Measurements from ENCODE around the gene CHMP4B.

Gene CHMP4B

GRCh38 chr20:33866398-33867100, 55.4 kb downstream of the CHMP4B start:
- no peak for DNase-seq

DNA sequence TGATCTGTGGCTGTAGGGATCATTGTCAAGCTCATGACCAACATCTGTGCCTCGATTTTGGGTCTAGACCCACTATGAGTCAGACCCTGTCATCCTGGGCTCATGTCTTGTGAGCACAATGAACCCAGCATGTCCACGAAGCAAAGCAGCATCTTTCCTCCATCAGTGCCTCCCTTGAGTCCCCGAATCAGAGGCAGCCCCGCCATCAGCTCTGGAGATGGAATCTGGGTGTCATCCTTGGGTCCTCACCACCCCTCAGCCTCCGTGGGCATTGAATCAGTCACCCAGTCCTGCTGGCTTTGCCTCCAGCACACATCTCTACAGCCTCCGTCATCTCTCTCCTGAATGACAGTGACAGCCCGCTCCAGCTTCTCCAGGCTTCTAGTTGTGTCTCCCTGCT, 56.9 kb downstream of the CHMP4B start:
- no peak for DNase-seq

- DNase-seq = no peak
Observed at GRCh38 chr20:33868595-33868994, 57.4 kb downstream of the CHMP4B start.

GRCh38 chr20:33869283-33869682, 58.1 kb downstream of the CHMP4B start:
- DNase-seq = no peak

- DNase-seq = no peak
Observed at GRCh38 chr20:33871362-33871761, 60.2 kb downstream of the CHMP4B start.

DNA sequence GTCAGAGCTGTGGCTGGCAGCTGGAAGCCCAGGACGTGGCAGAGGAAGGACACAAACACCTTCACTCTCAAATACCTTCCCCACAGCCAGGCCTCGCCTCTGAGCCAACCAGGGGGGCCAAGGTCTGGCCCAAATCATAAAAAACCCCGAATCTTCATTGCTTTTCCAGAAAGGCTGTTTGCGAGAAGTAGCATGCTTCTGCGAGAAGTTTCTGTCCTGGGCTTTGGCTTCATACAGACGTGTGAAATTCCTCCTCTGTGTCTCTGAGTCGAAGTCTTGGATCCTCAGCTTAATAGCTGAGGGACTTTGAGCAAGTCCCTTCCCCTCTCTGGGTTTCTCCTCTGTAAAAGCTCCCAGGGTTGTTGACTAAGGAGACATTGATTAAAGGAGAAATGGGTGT, 63.0 kb downstream of the CHMP4B start:
- no peak for DNase-seq

DNA sequence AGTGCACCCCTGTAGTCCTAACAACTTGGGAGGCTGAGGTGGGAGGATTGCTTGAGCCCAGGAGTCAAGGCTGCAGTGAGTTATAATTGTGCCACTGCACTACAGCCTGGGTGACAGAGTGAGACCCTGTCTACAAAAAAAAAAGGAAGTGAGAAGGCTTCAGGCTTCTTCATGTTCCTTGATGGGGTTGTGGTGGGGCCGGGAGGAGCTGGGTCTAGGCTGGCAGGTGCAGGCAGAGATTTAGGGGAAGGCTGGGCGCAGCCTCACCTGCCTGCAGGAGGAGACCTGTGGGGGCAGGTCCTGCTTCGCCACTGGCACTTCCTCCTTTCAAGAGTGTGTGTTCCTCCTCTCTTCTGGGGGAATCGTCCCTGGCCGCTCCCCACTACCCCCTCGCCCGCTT, 63.9 kb downstream of the CHMP4B start:
- no peak for DNase-seq

- DNase-seq = no peak
Observed at GRCh38 chr20:33875534-33876026, 64.4 kb downstream of the CHMP4B start.

DNA sequence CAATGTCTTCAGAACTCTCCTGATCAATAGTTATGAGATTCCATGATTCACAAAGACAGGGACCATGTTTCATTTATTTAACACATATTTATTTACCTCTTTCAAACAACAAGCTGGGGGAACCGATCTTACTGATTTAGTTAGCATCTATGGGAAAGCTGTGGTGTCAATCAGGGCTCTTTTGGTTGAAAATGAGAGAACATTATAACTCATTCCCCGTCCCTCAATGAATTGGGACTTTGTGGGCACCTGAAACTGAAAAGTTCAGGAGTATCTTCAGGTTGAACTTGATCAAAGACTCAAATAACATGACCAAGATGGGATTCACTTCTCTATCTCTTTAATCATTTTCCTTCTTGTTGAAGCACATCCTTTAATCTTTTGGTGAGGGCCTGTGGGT, 67.4 kb downstream of the CHMP4B start:
- no peak for DNase-seq

DNA sequence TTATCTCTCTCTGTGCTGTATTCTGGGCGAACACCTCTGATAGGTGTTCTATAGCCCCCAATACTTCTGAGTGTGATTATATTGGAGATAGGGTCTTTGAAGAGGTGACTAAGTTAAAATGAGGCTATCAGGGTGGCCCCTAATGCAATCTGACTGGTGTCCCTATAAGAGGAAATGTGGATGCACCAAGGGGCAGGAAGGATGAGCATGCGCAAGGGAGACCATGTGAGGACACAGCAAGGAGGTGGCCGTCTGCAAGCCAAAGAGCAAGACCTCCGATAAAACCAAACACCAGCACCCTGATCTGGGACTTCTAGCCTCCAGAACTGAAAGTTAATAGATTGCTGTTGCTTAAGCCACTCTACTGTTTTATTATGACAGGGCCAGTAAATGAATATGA, 69.2 kb downstream of the CHMP4B start:
- DNase-seq = no peak

DNA sequence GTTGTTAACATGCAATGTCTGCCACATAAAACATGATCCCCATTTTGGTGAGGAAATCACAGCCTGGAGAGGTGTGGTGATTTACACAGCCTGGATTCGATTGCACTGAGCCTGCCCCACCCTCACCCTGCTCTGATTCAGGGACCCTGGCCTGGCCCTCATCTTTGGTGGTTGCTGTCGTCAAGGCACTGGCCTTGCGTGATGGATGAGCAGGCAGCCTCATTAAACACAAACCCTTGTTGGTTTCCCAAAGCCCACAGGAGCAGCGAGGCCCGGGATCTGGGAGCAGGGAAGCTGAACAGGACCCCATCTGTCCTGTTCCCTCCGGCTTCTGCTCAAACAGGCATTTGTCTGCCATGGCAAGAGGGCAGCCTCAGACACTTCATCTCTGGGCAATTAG, 70.8 kb downstream of the CHMP4B start:
- no peak for DNase-seq

- no peak for DNase-seq
Observed at GRCh38 chr20:33882481-33882880, 71.3 kb downstream of the CHMP4B start.

DNA sequence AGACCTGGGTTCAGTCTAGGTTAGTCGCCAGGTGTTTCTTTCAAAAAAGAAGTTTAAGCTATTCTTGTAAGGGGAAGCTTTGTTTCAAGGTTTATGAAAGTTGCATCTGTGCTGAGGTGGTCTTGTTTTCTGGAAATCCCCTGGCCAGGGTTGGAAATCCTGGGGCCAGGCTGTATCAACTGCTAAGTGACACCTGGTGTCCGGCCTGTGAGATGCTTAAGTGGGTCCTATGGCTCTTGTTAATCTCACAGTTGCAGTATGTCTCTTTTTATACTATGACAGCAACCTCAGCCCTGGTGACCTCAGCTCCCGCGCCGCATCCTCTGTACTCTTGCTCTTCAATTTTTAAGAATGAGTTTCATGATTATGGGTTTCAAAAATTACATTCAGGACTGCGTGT, 72.0 kb downstream of the CHMP4B start:
- no peak for DNase-seq

DNA sequence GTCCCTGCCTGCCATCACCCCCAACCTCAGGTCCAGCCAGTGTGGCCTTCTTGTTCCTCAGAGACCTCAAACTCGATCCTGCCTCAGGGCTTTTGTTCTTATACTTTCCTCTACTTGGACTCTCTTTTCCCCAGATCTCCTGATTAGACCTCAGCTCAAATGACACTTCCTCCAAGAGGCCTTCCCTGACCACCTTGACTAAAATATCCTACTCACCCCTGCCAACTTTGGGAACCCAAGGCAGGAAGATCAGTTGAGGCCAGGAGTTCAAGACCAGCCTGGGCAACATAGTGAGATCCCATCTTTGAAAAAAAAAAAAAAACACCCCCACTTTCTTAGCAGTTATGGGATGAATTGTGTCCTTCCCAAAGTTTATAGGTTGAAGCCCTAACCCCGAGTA, 73.5 kb downstream of the CHMP4B start:
- no peak for DNase-seq

DNA sequence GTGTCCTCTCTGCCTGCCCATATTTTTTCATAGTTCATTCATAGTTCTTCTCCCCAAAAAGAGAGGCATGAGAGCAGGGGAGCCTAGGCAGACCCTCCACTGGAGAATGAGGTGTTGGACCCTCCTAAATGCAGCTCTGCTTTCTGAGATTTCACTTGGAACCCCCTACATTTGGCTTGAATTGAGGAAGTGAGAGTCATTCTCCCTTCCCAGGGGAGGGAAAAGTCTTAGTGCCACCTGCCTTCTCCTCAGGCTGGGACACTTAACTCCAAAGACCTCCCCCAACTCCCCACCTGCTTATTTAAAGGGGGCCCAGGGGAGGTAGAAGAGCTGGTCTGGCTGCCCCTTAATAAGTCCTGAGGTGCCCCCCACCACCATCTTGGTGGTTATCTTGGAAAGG, 78.2 kb downstream of the CHMP4B start:
- DNase-seq = no peak

- DNase-seq = no peak
Observed at GRCh38 chr20:33890557-33890956, 79.4 kb downstream of the CHMP4B start.

GRCh38 chr20:33893314-33893713, 82.2 kb downstream of the CHMP4B start:
- DNase-seq = no peak

DNA sequence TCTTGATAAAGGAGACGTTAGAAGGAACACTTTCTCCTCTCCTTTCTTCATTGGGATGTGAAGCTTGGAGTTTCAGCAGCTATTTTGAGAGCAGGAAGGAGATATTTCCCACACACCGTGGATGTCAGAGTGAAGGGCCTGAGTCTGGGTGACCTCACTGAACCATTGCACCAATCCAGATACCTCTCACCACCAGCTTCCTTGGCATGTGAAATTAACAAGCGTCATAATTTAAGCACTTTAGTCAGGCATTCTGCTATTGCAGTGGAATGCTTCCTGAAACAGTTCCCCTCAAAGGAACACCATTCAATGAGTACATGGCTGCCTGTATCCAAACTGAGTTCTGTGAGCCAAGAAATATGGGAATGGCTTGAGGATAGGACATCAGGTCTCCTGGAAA, 83.7 kb downstream of the CHMP4B start:
- no peak for DNase-seq

GRCh38 chr20:33896509-33896908, 85.4 kb downstream of the CHMP4B start:
- no peak for DNase-seq

DNA sequence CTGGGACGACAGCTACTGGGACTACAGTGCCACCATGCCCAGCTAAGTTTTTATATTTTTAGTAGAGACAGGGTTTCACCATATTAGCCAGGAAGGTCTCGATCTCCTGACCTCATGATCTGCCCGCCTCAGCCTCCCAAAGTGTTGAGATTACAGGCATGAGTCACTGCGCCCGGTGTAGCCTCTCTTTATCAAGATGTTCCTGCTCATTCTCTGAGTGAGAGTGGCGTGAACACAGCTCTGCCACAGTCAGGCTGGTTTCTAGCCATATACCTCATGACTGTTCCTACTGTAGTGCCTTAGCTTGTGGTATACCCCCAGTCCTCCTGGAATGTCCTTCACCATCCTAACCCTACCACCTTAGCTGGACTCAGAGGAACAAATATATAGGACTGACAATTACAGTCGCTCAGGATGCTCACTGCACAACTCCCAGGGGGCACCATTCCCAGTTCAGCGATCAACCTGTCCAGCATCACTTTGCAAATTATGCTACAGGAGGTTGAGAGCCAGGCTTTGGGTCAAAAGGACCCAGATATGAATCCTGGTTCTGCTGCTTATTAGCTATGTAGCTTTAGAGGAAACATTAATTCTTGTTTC, 86.3 kb downstream of the CHMP4B start:
- DNase-seq = no peak

DNA sequence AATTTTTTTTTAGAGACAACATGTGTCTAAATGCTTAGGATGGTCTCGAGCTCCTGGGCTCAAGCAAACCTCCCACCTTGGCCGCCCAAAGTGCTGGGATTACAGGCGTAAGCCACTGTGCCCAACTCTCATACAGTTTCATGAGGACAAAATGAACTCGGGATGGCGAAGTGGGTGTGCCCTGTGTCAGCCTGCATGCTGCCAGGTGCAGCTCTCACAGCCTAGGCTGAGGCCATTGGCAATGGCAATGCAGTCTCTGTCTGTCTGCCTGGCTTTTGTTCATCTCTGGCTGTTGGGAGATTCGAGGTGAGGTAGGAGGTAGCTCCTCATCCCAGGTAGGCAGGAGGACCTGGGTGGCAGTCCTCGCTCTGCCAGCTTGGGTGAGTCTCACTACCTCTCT, 88.0 kb downstream of the CHMP4B start:
- no peak for DNase-seq

- DNase-seq = no peak
Observed at GRCh38 chr20:33900521-33901131, 89.5 kb downstream of the CHMP4B start.

DNA sequence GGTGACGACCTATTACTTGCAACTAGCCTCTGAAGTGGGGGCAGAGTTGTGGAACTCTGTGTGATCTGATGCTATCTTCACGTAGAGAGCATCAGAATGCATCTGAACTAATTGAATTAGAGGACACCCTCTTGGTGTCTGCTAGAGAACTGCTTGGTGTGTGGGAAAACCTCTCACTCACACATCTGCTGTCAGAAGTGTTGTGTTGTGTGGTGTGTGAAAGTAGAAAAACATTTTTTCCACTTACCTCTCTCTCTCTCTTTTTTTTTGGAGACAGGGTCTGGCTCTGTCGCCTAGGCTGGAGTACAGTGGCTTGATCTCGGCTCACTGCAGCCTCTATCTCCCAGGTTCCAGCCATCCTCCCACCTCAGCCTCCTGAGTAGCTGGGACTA, 90.0 kb downstream of the CHMP4B start:
- DNase-seq = no peak

- no peak for DNase-seq
Observed at GRCh38 chr20:33902011-33902410, 90.9 kb downstream of the CHMP4B start.

Data from NCI-H2171 (cell line).